Thoracic aorta (tissue), 2 donors: ENCODE measurements around the gene TEAD3. TPM values are rescaled to one million over a fixed set of nuclear protein-coding genes. Genes with fewer than 3 reads are reported as not detected.
A peak's percentile ranks its signal among the peaks of the same experiment; 100 is the strongest.

Experiments
- ATAC-seq: fragments of 150-250 bp; one replicate; pipeline ENCODE4 v1.8.0; 2017; ENCODE audit warnings: low read depth; ENCODE audit not compliant: insufficient number of reproducible peaks, low FRiP score
- DNase-seq: peaks from one replicate; pipeline ENCODE4 v3.0.0-alpha.2; 2020; ENCODE audit warnings: low spot score
- H3K27ac ChIP-seq, 2 donors: fragments of 200-600 bp; sonication (generic); 1 replicate in 1 of 2; 2 replicates in 1 of 2; pipeline ENCODE4 v1.5.1; 2016; ENCODE audit warnings: mild to moderate bottlenecking in 2 of 2, moderate library complexity in 2 of 2
- H3K27me3 ChIP-seq: fragments of 200-600 bp; sonication (generic); replicated peaks from 2 replicates; pipeline ENCODE4 v1.6.0; 2016; ENCODE audit warnings: mild to moderate bottlenecking; ENCODE audit not compliant: insufficient read depth
- H3K36me3 ChIP-seq: fragments of 200-600 bp; sonication (generic); one replicate; pipeline ENCODE4 v1.5.1; 2016
- H3K4me1 ChIP-seq, 2 donors: fragments of 200-600 bp; sonication (generic); 1 replicate in 1 of 2; 2 replicates in 1 of 2; pipeline versions ENCODE4 v1.5.1 to v1.6.0; 2016; ENCODE audit warnings: low read depth in 2 of 2, mild to moderate bottlenecking in 1 of 2; ENCODE audit not compliant: control insufficient read depth in 1 of 2
- H3K4me3 ChIP-seq: fragments of 200-600 bp; sonication (generic); 2 replicates; pipeline ENCODE4 v1.5.1; 2016; ENCODE audit warnings: mild to moderate bottlenecking
- H3K9me3 ChIP-seq: fragments of 200-600 bp; sonication (generic); 2 replicates; pipeline ENCODE4 v1.5.1; 2016
- CTCF ChIP-seq: fragments of 200-600 bp; sonication (generic); IDR thresholded peaks from one replicate; pipeline ENCODE4 v1.5.1; 2019; ENCODE audit warnings: antibody characterized with exemption
- total RNA-seq, 2 donors: library from RNA; depleted of rRNA; stranded (reverse); fragments of >200 nt; gene quantifications; one replicate each; pipeline versions ENCODE4 v1.1.0 to v1.2.3, GENCODE V29; 2016

Gene TEAD3
- total RNA-seq, 2 donors from 2014 or later: 50.8 to 68.3 TPM

GRCh38 chr6:35471836-35472345, 25.0 kb downstream of the TEAD3 start:
- Histone ChIP-seq H3K4me1 (peaks cover 0 to 40% of the 10 kb centered on the region in 2 donors), H3K36me3 (peaks cover 46% of the 10 kb centered on the region), H3K4me3 (no peak overlapping the region), H3K27ac (no peak overlapping the region), H3K27me3 (no peaks in the 10 kb centered on the region), H3K9me3 (no peaks in the 10 kb centered on the region)
- no peak for DNase-seq
- TF ChIP-seq CTCF: no peak
- no peak for ATAC-seq

- H3K36me3 ChIP-seq: peaks cover 36% of the 10 kb centered on the region
- H3K9me3 ChIP-seq: no peaks in the 10 kb centered on the region
- no peak overlapping the region for H3K4me3 ChIP-seq
- no peaks in the 10 kb centered on the region for H3K27me3 ChIP-seq
- H3K4me1 ChIP-seq: peaks cover 0 to 40% of the 10 kb centered on the region in 2 donors
- H3K27ac ChIP-seq: peak overlapping the region; percentile 87
- TF ChIP-seq CTCF: no peak
- no peak for DNase-seq
- no peak for ATAC-seq
These were observed 26.2 kb downstream of the TEAD3 start for GRCh38 chr6:35470663-35471120.

GRCh38 chr6:35469751-35470662, 26.9 kb downstream of the TEAD3 start:
- ATAC-seq: no peak
- peaks cover 30% of the 10 kb centered on the region for H3K36me3 ChIP-seq
- H3K27me3 ChIP-seq: no peaks in the 10 kb centered on the region
- H3K4me3 ChIP-seq: peak overlapping the region; percentile 98
- H3K27ac ChIP-seq: peak overlapping the region; percentile 87
- peaks cover 0 to 40% of the 10 kb centered on the region in 2 donors for H3K4me1 ChIP-seq
- no peak for DNase-seq
- TF ChIP-seq CTCF: no peak
- H3K9me3 ChIP-seq: no peaks in the 10 kb centered on the region

GRCh38 chr6:35468980-35469750, 27.7 kb downstream of the TEAD3 start:
- no peaks in the 10 kb centered on the region for H3K27me3 ChIP-seq
- H3K27ac ChIP-seq: peak overlapping the region; percentile 87
- no peak for DNase-seq
- H3K36me3 ChIP-seq: peaks cover 21% of the 10 kb centered on the region
- no peak for ATAC-seq
- peak overlapping the region; percentile 98 for H3K4me3 ChIP-seq
- H3K9me3 ChIP-seq: no peaks in the 10 kb centered on the region
- no peak for TF ChIP-seq CTCF
- H3K4me1 ChIP-seq: peaks cover 0 to 40% of the 10 kb centered on the region in 2 donors
